Brain microvascular endothelial cell (primary cell): ENCODE results near the gene ZNF774.
A peak's percentile ranks its signal among the peaks of the same experiment; 100 is the strongest.

ENCODE experiments used
- DNase-seq: peaks from one replicate; pipeline ENCODE4 v3.0.0-alpha.2; 2020
- H3K27ac ChIP-seq: fragments of 250-450 bp; sonication (Bioruptor Pico); 2 replicates; pipeline ENCODE4 v1.5.1; 2020; ENCODE audit warnings: mild to moderate bottlenecking, moderate library complexity
- H3K27me3 ChIP-seq: fragments of 250-450 bp; sonication (Bioruptor Pico); replicated peaks from 2 replicates; pipeline ENCODE4 v1.5.1; 2020; ENCODE audit warnings: mild to moderate bottlenecking
- H3K36me3 ChIP-seq: fragments of 250-450 bp; sonication (Bioruptor Pico); replicated peaks from 2 replicates; pipeline ENCODE4 v1.5.1; 2020; ENCODE audit warnings: mild to moderate bottlenecking
- H3K4me3 ChIP-seq: 2 replicates; pipeline ENCODE4 v1.5.1; 2011; ENCODE audit warnings: low read depth, mild to moderate bottlenecking, control low read depth, low read length, moderate library complexity
- CTCF ChIP-seq: IDR thresholded peaks from 2 replicates; pipeline ENCODE4 v1.5.1; 2011; ENCODE audit warnings: low read depth, mild to moderate bottlenecking, moderate library complexity, low read length, control low read depth, inconsistent platforms; ENCODE audit errors: missing control alignments
- in situ Hi-C: cut with HindIII; loops from 2 replicates; pipeline ENCODE4 v1.10.0; 2017; ENCODE audit warnings: low sequenced_read_pairs, low pct_ligation_motif_present

ZNF774 gene

GRCh38 chr15:90348456-90348855 is 3.6 kb upstream of the ZNF774 start:
- Histone ChIP-seq H3K27ac (no peak overlapping the region), H3K36me3 (no peaks in the 10 kb centered on the region), H3K4me3 (no peak overlapping the region), H3K27me3 (no peaks in the 10 kb centered on the region)
- in situ Hi-C loops, result no loop called here
- no peak for DNase-seq
- TF ChIP-seq CTCF, result no peak

GRCh38 chr15:90349072-90349471 is 3.0 kb upstream of the ZNF774 start:
- DNase-seq, result no peak
- no peak overlapping the region for H3K4me3 ChIP-seq
- H3K27ac ChIP-seq, result no peak overlapping the region
- H3K36me3 ChIP-seq, result no peaks in the 10 kb centered on the region
- no peak for TF ChIP-seq CTCF
- H3K27me3 ChIP-seq, result no peaks in the 10 kb centered on the region
- in situ Hi-C loops, result no loop called here

GRCh38 chr15:90349821-90350220 is 2.3 kb upstream of the ZNF774 start:
- Histone ChIP-seq H3K4me3 (no peak overlapping the region), H3K36me3 (no peaks in the 10 kb centered on the region), H3K27ac (no peak overlapping the region), H3K27me3 (no peaks in the 10 kb centered on the region)
- TF ChIP-seq CTCF, result no peak
- in situ Hi-C loops, result no loop called here
- no peak for DNase-seq

GRCh38 chr15:90351479-90352106 is 491 bp upstream of the ZNF774 start:
- DNase-seq, result no peak
- no peak for TF ChIP-seq CTCF
- in situ Hi-C loops, result no loop called here
- Histone ChIP-seq H3K36me3 (no peaks in the 10 kb centered on the region), H3K4me3 (peak overlapping the region; percentile 86), H3K27ac (no peak overlapping the region), H3K27me3 (no peaks in the 10 kb centered on the region)

- Histone ChIP-seq H3K36me3 (no peaks in the 10 kb centered on the region), H3K4me3 (no peak overlapping the region), H3K27me3 (no peaks in the 10 kb centered on the region), H3K27ac (no peak overlapping the region)
- TF ChIP-seq CTCF, result no peak
- no peak for DNase-seq
- in situ Hi-C loops, result no loop called here
These were observed 2.9 kb downstream of the ZNF774 start for GRCh38 chr15:90354986-90355385.
